Esophagus muscularis mucosa (tissue), 4 donors: Measurements from ENCODE around the gene CBX2. TPM values are rescaled to one million over a fixed set of nuclear protein-coding genes. Genes with fewer than 3 reads are reported as not detected.

ENCODE experiments used
- DNase-seq: peaks from one replicate; pipeline ENCODE4 v3.0.0-alpha.2; 2017; ENCODE audit errors: extremely low spot score
- H3K27ac ChIP-seq, 4 donors: fragments of 200-600 bp; sonication (generic); replicated peaks in 1 of 4; 1 replicate in 3 of 4; 2 replicates in 1 of 4; pipeline ENCODE4 v1.5.1; 2016 to 2019; ENCODE audit warnings: mild to moderate bottlenecking in 1 of 4
- H3K27me3 ChIP-seq, 4 donors: fragments of 200-600 bp; sonication (generic); one replicate each; pipeline versions ENCODE4 v1.5.1 to v1.6.0; 2016 to 2019
- H3K36me3 ChIP-seq, 4 donors: fragments of 200-600 bp; sonication (generic); one replicate each; pipeline ENCODE4 v1.5.1; 2016 to 2019
- H3K4me1 ChIP-seq, 4 donors: fragments of 200-600 bp; sonication (generic); one replicate each; pipeline ENCODE4 v1.5.1; 2016 to 2019
- H3K4me3 ChIP-seq, 4 donors: fragments of 200-600 bp; sonication (generic); 1 replicate in 2 of 4; 2 replicates in 2 of 4; pipeline ENCODE4 v1.5.1; 2016 to 2019; ENCODE audit warnings: mild to moderate bottlenecking in 4 of 4, moderate library complexity in 1 of 4
- H3K9me3 ChIP-seq, 4 donors: fragments of 200-600 bp; sonication (generic); 1 replicate in 3 of 4; 2 replicates in 1 of 4; pipeline ENCODE4 v1.5.1; 2016 to 2019
- EP300 ChIP-seq: sonication (generic); formaldehyde crosslinking; IDR thresholded peaks from one replicate; pipeline ENCODE4 v1.6.1; 2017; ENCODE audit warnings: antibody characterized with exemption
- POLR2A ChIP-seq: fragments of 450-650 bp; IDR thresholded peaks from one replicate; pipeline ENCODE4 v1.6.1; 2017; ENCODE audit warnings: antibody characterized with exemption, moderate library complexity, mild to moderate bottlenecking, low read depth
- POLR2AphosphoS5 ChIP-seq, 2 donors: sonication (generic); formaldehyde crosslinking; IDR thresholded peaks; one replicate each; pipeline ENCODE4 v1.6.1; 2017; ENCODE audit warnings: antibody characterized with exemption in 2 of 2
- WGBS: methylation state at CpG from one replicate; pipeline ENCODE4 v1.1.5; 2018; 5-methylcytosine and 5-hydroxymethylcytosine counted together
- intact Hi-C: fragments of 100-400 bp; cut with DNase I; formaldehyde crosslinking; loops from one replicate; pipeline ENCODE4 v1.15.1; 2023
- total RNA-seq, 4 donors: library from RNA; depleted of rRNA; stranded (reverse); fragments of >200 nt; gene quantifications; one replicate each; pipeline versions ENCODE4 v1.1.0 to v1.2.1, GENCODE V29; 2016
- TF ChIP-seq, protein P1 (sequence below), 3 experiments: fragments of 200-600 bp in 2 of 3; fragments of 450-650 bp in 1 of 3; sonication (generic) in 2 of 3; IDR thresholded peaks; one replicate each; pipeline ENCODE4 v1.5.1; 2017 to 2019; ENCODE audit warnings: antibody characterized with exemption in 3 of 3, mild to moderate bottlenecking in 2 of 3, moderate library complexity in 1 of 3

The CBX2 gene
- total RNA-seq, 4 donors from 2014 or later, result 0.66 to 2.8 (median 1.5) TPM

DNA sequence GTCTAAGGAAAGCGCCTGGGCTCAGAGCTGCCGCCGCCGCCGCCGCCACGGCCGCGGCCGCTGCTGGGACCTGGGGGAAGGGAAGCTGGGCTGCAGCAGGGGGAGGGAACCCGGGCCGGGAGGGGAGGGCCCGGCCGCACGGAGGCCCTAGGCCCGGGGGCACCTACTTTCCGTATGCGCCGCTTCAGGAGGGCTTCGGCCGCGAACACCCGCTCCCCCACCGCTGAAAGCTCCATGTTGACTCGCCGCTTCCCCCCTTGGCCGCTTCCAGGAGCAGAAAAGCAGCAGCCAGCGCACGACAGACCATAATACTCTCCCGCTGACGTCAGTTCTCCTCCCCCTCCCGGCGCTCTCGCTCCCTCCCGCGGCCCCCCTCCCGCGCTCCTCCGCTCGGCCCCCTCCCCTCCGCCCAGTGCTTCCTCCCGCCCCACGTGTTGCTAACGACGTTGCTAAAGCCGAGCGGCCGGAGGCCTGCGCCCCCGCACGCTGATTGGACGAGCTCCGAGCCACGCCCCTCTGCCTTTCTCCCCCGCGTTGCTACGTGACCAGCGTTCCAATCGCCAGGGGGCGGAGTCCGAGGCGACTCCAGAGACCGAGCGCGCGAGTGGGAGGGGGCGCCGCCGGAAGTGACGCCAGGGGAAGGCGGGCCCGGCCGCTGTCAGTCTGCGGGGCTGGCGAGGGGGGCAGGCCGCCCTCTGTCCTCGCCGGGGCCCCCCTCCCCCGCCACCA is 19.0 kb downstream of the CBX2 start, which contains the start of gene CBX8:
Gene CBX8 (minus strand): TSS at position 315 of the 729 bp plus-strand sequence. CDS start 79 bp downstream, at position 236.
- 4% methylated on average over 25 of the region's 79 CpGs for WGBS
- TF ChIP-seq POLR2A, result no peak
- peak; percentile 67 to 94 for TF ChIP-seq POLR2AphosphoS5 (IDR thresholded peaks at IDR 0.05)
- no peak for TF ChIP-seq EP300
- TF ChIP-seq, protein P1, sequence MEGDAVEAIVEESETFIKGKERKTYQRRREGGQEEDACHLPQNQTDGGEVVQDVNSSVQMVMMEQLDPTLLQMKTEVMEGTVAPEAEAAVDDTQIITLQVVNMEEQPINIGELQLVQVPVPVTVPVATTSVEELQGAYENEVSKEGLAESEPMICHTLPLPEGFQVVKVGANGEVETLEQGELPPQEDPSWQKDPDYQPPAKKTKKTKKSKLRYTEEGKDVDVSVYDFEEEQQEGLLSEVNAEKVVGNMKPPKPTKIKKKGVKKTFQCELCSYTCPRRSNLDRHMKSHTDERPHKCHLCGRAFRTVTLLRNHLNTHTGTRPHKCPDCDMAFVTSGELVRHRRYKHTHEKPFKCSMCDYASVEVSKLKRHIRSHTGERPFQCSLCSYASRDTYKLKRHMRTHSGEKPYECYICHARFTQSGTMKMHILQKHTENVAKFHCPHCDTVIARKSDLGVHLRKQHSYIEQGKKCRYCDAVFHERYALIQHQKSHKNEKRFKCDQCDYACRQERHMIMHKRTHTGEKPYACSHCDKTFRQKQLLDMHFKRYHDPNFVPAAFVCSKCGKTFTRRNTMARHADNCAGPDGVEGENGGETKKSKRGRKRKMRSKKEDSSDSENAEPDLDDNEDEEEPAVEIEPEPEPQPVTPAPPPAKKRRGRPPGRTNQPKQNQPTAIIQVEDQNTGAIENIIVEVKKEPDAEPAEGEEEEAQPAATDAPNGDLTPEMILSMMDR (IDR thresholded peaks at IDR 0.05), result peak; percentile 22 to 58 (median 38)
- peak within 1 kb of the TSS; percentile 77 to 87 (median 85) for H3K27ac ChIP-seq
- peak; percentile 100 for DNase-seq
- peaks cover 50 to 76% (median 57%) of the 10 kb centered on the region in 4 donors for H3K27me3 ChIP-seq
- H3K36me3 ChIP-seq, result peaks cover 0 to 11% (median 7%) of the 10 kb centered on the region in 4 donors
- intact Hi-C loops, result no loop called here
- H3K9me3 ChIP-seq, result no peaks in the 10 kb centered on the region
- peak within 1 kb of the TSS; percentile 69 to 81 (median 74) for H3K4me3 ChIP-seq
- H3K4me1 ChIP-seq, result peaks cover 59 to 89% (median 86%) of the 10 kb centered on the region in 4 donors

- peaks cover 56 to 88% (median 83%) of the 10 kb centered on the region in 4 donors for H3K4me1 ChIP-seq
These were observed 19.7 kb downstream of the CBX2 start for GRCh38 chr17:79797492-79798298.

GRCh38 chr17:79798299-79799173 is 20.6 kb downstream of the CBX2 start:
- peaks cover 59 to 88% (median 83%) of the 10 kb centered on the region in 4 donors for H3K4me1 ChIP-seq

More at GRCh38 chr17:79797492-79798298, 19.7 kb downstream of the CBX2 start:
- WGBS, result 0% methylated on average over 2 of the region's 89 CpGs
- no peak for TF ChIP-seq EP300
- TF ChIP-seq, protein P1 (IDR thresholded peaks at IDR 0.05), result no peak
- no peak for TF ChIP-seq POLR2A
- TF ChIP-seq POLR2AphosphoS5 (IDR thresholded peaks at IDR 0.05), result no peak
- H3K9me3 ChIP-seq, result no peaks in the 10 kb centered on the region
- peak overlapping the region; percentile 77 to 87 (median 85) for H3K27ac ChIP-seq
- DNase-seq, result no peak
- H3K36me3 ChIP-seq, result peaks cover 0 to 11% (median 7%) of the 10 kb centered on the region in 4 donors
- intact Hi-C loops, result no loop called here
- peak overlapping the region; percentile 69 to 81 (median 74) for H3K4me3 ChIP-seq
- peaks cover 52 to 76% (median 58%) of the 10 kb centered on the region in 4 donors for H3K27me3 ChIP-seq

More at GRCh38 chr17:79798299-79799173, 20.6 kb downstream of the CBX2 start:
- TF ChIP-seq POLR2AphosphoS5 (IDR thresholded peaks at IDR 0.05) (no peak), EP300 (no peak), POLR2A (no peak)
- TF ChIP-seq, protein P1 (IDR thresholded peaks at IDR 0.05), result no peak
- Histone ChIP-seq H3K36me3 (peaks cover 0 to 11% (median 7%) of the 10 kb centered on the region in 4 donors), H3K27me3 (peaks cover 50 to 76% (median 60%) of the 10 kb centered on the region in 4 donors), H3K27ac (no peak overlapping the region), H3K4me3 (peak overlapping the region; percentile 69 to 81 (median 74)), H3K9me3 (no peaks in the 10 kb centered on the region)
- intact Hi-C loops, result no loop called here
- no peak for DNase-seq
- 9% methylated on average over 30 of the region's 70 CpGs for WGBS
